GM12874 (cell line): Measurements from ENCODE around the gene IL4I1.

Source experiments
- CTCF ChIP-seq: IDR thresholded peaks from 2 replicates; pipeline ENCODE4 v1.5.1; 2011; ENCODE audit warnings: low read depth, mild to moderate bottlenecking, control low read depth, low read length, moderate library complexity; ENCODE audit not compliant: insufficient read depth

IL4I1 gene

DNA sequence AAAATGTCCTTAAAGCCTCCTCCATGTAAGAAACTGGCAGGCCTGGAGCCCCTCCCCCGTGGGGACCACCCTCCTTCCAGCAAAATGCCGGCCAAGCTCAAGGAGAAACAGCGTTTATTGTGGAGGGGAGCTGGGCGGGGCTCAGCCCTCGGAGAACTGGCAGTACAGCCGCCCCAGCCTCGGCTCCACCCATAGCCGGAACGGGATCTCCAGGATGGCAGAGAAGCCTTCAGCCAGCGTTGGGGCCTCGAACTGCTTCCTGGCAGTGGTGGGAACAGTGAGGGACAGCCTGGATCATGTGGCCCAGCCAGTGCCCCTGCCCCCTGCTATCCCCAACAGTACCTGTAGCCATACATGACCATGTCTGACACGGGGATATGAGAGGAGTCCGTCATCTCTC is 35.6 kb downstream of the IL4I1 start:
- no peak for TF ChIP-seq CTCF

GRCh38 chr19:49860336-49861102 is 36.2 kb downstream of the IL4I1 start:
- no peak for TF ChIP-seq CTCF

GRCh38 chr19:49859682-49860335 is 36.9 kb downstream of the IL4I1 start:
- TF ChIP-seq CTCF: no peak

DNA sequence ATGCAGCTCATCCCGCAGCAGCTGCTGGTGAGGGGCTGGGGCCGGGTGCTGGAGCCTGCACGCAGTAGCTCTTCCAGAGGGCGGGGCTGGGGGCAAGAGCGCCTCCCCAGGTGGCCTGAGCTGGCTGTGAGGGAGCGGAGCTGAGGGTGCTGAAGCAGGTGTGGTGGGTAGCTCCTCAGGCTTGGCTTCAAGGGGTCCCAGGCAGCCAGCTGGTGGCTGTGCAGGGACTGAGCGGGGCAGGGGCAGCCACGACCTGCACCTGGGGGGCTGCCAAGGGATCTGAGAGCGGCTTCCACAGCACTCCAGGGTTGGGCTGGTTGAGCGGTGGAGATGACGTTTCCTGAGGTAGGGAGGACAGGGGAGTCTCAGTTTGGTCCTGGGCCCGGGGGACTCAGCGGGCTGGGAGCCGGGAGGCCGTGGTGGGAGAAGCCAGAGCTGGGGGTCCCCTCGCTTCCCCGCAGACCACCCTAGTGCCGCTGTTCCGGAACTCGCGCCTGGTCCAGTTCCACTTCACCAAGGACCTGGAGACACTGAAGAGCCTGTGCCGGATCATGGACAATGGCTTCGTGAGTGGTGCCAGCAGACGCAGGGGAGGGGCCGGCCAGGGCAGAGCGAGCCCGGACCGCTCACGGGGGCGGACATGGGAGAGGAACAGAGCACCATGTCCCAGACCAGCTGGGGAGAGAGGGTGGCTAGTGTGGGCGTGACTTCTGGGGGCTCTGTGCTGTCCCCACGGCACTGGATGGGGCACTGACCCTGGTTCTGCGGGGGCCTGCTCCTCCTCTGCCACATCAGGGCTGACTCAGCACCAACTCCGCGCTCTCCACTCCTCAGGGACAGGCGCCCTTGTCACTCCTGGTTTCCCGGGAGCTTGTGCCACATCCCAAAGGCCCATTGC is 38.4 kb downstream of the IL4I1 start:
- no peak for TF ChIP-seq CTCF

DNA sequence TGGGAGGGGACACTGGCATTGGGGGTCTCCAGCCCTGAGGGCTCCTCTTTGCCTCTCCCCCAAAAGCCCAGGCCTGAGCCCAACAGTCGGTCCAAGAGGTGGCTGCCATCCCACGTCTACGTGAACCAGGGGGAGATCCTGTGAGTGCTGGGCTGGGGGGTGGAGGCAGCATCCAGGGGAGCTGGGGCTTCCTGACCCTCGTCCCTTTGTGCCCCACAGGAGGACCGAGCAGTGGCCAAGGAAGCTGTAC is 38.9 kb downstream of the IL4I1 start:
- TF ChIP-seq CTCF: no peak

DNA sequence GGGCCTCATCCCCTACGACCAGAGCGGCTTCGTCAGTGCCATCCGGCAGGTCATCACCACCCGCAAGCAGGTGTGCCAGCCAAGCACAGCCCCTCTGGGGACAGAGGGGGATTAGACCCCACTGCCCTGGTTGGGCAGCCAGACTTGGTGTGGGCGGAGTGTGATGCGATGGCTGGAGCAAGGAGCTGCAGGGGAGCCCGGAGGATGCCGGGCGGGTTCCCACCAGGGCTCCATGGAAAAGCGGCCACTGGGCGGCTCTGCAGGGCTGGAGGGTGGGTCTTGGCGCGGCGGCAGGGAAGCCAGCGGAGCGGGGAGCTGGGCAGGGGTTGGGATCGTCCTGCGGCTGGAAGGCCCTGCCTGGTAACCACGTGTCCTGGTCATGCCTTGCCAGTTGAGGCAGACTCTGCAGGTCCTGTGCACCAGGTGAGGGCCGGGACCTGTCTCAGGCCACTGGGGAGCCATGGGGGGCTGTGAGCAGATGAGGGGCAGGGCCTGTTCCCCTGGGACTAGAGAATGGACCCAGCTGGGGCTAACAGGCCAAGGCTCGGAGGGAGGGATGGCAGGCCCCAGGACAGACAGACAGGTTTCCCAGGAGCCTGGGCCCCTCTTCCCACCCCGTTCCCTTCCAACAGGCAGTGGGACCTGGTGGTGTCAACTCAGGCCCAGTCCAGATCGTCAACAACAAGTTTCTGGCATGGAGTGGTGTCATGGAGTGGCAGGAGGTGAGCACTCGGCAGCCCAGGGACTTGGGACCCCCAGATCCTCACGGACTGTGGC is 39.4 kb downstream of the IL4I1 start:
- TF ChIP-seq CTCF: no peak

DNA sequence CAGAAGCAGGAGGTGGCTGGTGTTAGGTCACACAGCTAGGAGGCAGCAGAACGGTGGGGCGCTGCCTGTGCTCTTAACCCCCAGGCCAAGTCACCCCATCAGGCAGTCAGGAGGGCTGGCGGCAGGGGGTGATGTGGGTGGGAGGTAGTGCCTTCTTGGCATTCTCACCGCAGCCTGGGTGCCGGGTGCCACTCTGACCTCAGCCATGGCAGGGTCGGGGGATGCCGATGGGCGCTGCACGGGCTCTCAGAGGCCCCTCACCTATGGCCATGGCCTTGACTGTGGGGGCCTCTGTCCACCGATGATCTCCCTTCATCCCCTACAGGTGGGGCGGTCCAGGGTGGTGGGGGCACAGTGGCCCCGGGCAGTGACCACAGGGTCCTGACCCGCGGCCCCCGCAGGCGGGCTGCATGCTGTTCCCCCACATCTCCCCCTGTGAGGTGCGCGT is 40.1 kb downstream of the IL4I1 start:
- TF ChIP-seq CTCF: no peak
